ENCODE data around the gene FBXW7.

The FBXW7 gene

DNA sequence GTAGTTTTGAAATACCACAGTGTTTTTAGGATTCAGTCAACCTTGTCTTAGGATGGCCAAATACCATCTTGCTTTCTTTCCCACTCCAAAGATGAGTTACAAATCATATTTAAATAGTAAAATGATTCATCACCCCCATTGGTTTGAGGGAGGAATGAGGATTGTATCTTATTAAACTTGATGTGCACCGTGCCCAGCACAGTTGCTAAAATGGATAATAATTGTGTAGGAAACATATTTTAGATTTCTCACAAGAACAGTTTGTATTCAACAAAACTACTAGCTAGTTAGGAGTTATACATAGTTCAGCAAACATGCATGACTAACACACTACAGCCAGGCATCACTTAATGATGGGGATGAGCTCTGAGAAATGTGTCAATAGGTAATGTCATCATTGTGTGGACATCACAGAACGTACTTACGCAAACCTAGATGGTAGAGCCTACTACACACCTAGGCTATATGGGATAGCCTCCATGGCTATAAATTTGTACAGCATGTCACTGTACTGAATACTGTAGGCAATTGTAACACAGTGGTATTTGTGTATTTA lies 245.4 kb downstream of the FBXW7 start:
- DNase-seq (ENCODE audit: low read depth, low spot score) = no peak

DNA sequence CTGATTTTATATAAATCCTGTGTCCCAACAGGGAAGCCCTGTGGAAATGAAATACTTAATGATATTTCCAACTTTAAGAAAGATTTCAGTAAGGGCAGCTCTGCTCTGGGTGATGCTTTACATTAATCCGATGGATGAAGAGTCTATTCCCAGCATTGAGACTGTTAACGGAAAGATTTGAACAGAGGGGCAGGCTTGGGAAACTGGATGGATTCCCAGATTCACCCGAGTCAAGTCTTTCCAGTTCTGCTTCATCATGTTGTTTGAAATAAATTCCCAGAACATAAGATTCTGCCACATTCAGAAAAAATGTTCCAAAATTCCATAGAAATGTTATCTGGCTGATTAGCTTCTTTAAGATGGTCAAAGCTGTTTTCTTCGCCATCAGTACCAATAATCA lies 246.0 kb downstream of the FBXW7 start:
- DNase-seq (ENCODE audit: low read depth, low spot score) = no peak

DNA sequence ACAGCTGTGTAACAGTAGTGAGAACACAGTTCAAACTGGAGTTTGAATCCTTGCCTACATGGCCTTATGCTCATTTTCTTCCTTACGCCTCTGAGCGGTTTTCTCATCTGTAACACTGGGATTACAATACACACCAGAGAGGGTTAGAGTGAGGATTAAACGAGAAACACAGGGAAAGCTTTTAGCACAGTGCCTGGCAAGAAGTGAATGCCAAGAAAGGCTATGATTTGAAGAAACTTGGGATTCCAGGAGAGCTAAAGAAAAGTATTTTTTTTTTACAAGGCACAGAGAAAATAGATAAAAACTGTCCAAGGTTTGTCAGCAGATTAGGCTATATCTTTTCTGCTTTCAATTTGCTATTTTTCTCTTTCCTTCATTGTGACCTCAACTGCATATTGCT lies 246.4 kb downstream of the FBXW7 start:
- no peak for DNase-seq (ENCODE audit: low read depth, low spot score)

DNA sequence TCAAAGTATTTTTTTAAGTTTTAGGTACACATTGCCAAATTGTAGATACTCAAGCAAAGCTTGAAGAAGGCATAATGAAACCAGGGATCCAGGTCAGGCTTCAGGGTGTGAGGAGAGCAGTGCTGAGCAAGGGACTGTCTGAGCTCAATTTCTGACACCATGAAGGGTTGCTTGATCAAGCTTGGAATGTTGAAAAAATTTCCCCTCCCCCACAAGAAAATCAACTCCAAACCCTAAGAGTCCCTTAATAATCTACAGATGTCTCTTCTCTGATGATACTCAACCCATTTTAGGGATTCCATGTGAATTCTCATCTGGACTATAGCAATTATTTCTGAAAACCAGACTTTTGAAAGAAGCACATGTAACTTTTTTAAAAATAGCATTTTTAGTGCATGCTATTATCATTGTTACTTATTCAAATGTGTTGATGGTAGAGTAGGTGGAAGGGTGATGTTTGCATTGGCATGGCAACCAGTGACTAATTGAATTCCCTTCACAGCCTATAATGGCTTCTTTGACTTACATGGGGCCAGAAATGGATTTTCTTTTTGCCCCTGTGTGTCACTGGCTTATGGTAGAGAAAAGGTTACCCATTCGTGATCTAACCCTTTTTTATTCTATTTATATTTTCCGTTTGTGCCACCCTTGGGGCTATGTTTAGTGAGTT lies 252.0 kb downstream of the FBXW7 start:
- no peak for DNase-seq (ENCODE audit: low read depth, low spot score)

DNA sequence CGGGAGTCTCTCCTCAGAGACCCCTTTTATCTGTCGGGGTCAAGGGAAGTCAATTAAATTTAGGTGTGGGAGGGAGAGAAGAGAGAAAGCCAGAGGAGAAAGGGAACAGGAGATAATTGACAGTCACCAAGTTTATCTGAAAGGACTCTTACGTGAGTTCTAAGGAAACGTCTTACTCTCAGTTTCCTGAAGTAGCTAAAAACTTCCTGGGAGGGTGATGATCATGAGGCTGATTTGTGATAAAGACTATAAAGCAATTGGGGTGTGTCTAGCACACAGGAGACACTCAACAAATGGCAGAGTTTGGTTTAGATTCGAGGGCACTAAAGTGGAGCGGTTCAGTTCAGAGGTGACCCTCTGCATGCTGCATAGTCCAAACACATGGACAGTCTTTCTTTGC lies 254.1 kb downstream of the FBXW7 start:
- no peak for DNase-seq (ENCODE audit: low read depth, low spot score)

DNA sequence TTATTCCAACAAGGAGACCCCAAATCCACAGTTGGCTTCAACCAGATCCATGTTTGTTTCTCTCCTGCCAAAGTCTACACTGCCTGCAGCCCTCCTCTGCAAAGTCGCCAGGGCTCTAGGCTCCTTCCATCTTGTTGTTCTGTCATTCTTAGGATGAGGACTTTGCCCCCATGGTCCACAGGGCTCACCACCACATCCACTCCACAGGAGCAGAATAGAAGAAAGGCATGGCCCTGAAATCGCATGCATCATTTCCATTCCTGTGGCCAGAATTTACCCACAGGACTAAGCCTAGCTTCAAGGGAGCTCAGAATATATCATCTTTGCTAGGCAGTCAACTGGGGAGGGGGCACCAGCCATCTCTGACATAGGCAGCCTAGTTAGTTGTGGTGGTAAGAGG lies 254.7 kb downstream of the FBXW7 start:
- DNase-seq (ENCODE audit: low read depth, low spot score) = no peak

DNA sequence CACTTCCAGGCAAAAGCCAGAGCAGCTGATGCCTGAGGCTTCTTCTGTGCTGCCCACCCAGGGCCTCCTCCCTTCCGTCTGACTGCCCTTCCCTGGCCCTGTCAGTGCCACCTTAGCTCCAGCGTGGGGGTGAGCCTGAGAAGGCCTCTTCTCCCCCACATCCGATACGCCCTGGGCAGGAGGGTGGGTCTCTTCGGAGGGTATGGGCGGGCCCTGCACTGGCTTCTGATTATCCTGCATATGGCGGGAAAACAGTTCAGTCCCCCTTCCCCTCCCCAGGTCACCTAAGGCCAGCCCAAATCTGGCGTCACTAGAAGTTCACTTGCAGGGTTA lies 256.7 kb downstream of the FBXW7 start:
- DNase-seq (ENCODE audit: low read depth, low spot score) = peak; percentile 32

DNA sequence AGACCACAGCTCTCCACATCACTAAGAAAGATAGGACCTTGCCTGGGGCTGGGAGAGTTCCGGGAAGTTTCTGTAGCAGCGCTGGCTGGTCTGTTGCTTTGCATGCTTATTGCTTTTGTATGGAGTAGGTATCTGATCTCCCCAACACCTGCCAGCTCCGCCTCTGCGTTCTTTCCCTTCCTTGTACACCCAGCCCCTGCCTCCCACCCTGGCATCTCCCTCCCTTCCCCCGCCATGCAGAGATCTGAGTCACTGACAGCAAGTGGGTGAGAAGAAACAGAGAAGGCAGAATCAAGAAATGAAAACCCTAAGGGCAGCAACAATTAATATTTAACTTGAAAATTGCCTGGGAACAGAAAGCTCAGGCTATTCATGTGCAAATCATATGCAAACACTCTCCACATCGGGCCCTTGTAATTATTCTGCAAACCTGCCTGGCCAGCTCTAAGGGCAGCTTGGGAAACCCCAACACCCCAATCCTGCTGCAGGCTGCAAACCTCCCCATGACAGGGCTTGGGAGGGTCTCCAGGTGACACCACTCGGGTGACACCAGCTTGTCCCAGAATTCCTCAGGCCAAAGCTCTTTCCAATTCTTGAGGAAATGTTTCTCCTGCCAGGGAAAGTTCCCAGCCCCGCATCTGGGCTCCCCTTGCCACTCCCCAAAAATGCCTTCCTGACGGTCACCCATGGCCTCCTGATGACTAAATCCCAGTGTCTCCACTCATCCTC lies 257.2 kb downstream of the FBXW7 start:
- peak; percentile 81 for DNase-seq (ENCODE audit: low read depth, low spot score)

DNA sequence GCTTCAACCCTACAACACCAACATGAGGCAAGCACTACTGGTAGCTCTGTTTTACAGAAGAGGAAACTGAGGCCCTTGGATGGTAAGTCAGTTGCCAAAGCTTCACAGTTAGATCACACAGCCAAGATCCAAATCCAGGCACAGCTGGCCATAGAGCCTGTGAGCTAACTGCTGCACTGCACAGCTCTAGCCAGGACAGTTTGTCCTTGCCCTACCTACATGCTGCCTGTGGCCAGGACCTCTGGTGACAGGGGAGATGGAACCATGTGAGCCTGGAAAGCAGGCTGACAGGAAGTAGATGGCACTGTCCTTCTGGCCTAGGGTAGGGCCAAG lies 257.8 kb downstream of the FBXW7 start:
- no peak for DNase-seq (ENCODE audit: low read depth, low spot score)

DNA sequence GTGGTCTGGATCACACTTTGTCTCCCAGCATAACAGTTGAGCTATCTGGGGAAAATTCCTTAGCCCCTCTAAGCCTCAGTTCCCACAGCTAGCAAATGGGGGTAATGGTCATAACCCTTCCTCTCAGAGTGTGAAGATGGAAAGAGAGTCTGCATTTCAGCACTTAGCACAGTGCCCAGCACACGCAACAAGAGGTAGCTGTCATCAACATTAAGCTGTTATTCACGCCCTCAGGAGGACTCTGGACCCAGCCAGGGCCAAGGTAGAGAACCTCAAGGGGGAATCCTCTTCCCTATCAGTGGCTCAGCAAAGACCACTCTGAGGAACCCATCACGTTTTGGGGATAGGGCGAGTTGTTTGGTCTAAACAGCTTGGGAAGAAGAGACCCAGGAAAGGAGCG lies 258.6 kb downstream of the FBXW7 start:
- DNase-seq (ENCODE audit: low read depth, low spot score) = no peak

DNA sequence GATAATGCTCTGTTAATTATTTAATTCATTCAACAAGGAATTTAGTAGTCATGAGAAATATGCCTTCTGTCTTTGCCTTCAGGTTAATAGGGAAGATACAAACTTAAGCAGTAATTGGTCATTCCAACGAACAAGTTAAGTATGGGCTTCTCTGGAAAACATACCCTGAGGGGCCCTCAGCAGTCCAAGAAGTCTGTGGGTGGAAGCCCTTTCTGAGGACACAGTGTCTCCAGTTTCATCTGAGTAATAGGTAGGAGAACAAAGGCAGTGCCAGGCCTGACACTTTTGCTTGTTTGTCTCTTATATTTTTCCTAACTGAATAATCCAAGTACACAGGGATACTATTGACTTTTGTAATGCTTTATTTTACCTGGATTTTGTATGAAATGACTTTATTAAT lies 262.5 kb downstream of the FBXW7 start:
- peak; percentile 62 for DNase-seq (ENCODE audit: low read depth, low spot score)
